Panc1 (cell line): ENCODE results near the gene MRPL14. TPM values are rescaled to one million over a fixed set of nuclear protein-coding genes. Genes with fewer than 3 reads are reported as not detected.

Experiments
- ATAC-seq: fragments of 200-7000 bp; cut with Tn5 transposase; 2 replicates; pipeline ENCODE4 v1.9.1; 2020; ENCODE audit warnings: mild to moderate bottlenecking, moderate library complexity
- BruUV-seq: library from RNA; stranded (reverse); fragments of 400-500 nt; replicated peaks from 2 replicates; lab custom pipeline; 2021; lab: Mats Ljungman, UMichigan
- CTCF ChIA-PET: fragments of 300-600 bp; sonication (Branson Sonifier 250); formaldehyde crosslinking; loops from one replicate; lab custom pipeline; 2022; ENCODE audit warnings: antibody characterized with exemption; lab: Charles Lee
- POLR2A ChIA-PET: fragments of 300-600 bp; sonication (Branson Sonifier 250); formaldehyde crosslinking; loops from one replicate; lab custom pipeline; 2022; ENCODE audit warnings: antibody characterized with exemption; lab: Charles Lee
- DNase-seq: peaks from one replicate; pipeline ENCODE4 v3.0.0-alpha.2; 2010; ENCODE audit warnings: low read depth, low spot score
- H3K27ac ChIP-seq: 2 replicates; pipeline ENCODE4 v1.5.1; 2011; ENCODE audit warnings: mild to moderate bottlenecking, low read length, inconsistent platforms
- H3K27me3 ChIP-seq: fragments of 200-500 bp; sonication (Bioruptor generic); 2 replicates; pipeline ENCODE4 v1.6.0; 2014; ENCODE audit warnings: low read length, inconsistent platforms; ENCODE audit not compliant: control insufficient read depth, insufficient read depth
- H3K36me3 ChIP-seq: fragments of 200-500 bp; sonication (Bioruptor generic); 2 replicates; pipeline ENCODE4 v1.5.1; 2014; ENCODE audit warnings: inconsistent platforms, mild to moderate bottlenecking, low read length, moderate library complexity; ENCODE audit not compliant: control insufficient read depth, insufficient read depth
- H3K4me1 ChIP-seq: 2 replicates; pipeline ENCODE4 v1.5.1; 2011; ENCODE audit warnings: inconsistent platforms, mild to moderate bottlenecking, low read length, moderate library complexity; ENCODE audit not compliant: control insufficient read depth, insufficient read depth
- H3K4me3 ChIP-seq, 2 experiments: 2 replicates each; pipeline ENCODE4 v1.5.1; 2011 to 2012; ENCODE audit warnings: low read depth in 2 of 2, low read length in 2 of 2, mild to moderate bottlenecking in 2 of 2, inconsistent platforms in 1 of 2, moderate library complexity in 1 of 2
- H3K9me3 ChIP-seq: fragments of 200-500 bp; sonication (Bioruptor generic); 2 replicates; pipeline ENCODE4 v1.5.1; 2014; ENCODE audit warnings: low read depth, mild to moderate bottlenecking, inconsistent platforms, low read length, moderate library complexity; ENCODE audit not compliant: control insufficient read depth, insufficient read depth
- CTCF ChIP-seq: fragments of 450-650 bp; IDR thresholded peaks from 2 replicates; pipeline ENCODE4 v1.5.1; 2017; ENCODE audit warnings: mild to moderate bottlenecking
- POLR2AphosphoS5 ChIP-seq: IDR thresholded peaks from 2 replicates; pipeline ENCODE4 v1.6.1; 2012; ENCODE audit warnings: mild to moderate bottlenecking, low read depth, low read length, moderate library complexity
- REST ChIP-seq, 2 experiments: IDR thresholded peaks; 2 replicates each; pipeline ENCODE4 v1.6.1; 2011 to 2012; ENCODE audit warnings: low read depth in 2 of 2, control low read depth in 1 of 2, low read length in 1 of 2, mild to moderate bottlenecking in 1 of 2, moderate library complexity in 1 of 2; ENCODE audit not compliant: insufficient read depth in 1 of 2
- SIN3A ChIP-seq: IDR thresholded peaks from 2 replicates; pipeline ENCODE4 v1.6.1; 2012; ENCODE audit warnings: low read depth, mild to moderate bottlenecking, low read length, moderate library complexity, borderline replicate concordance; ENCODE audit not compliant: insufficient read depth
- TCF7L2 ChIP-seq: IDR thresholded peaks from 2 replicates; pipeline ENCODE4 v1.6.1; 2011; ENCODE audit warnings: mild to moderate bottlenecking, low read depth, low read length, inconsistent platforms
- in situ Hi-C: cut with HindIII; loops from 2 replicates; pipeline ENCODE4 v1.10.0; 2016; ENCODE audit warnings: low sequenced_read_pairs, low pct_unique_long_range_greater_than_20kb
- intact Hi-C: fragments of 100-400 bp; cut with micrococcal nuclease; formaldehyde crosslinking; loops from one replicate; pipeline ENCODE4 v1.10.0; 2022; ENCODE audit not compliant: unreplicated experiment
- total RNA-seq: library from RNA; stranded (reverse); gene quantifications from one replicate; pipeline ENCODE4 v1.2.1, GENCODE V29; 2021; ENCODE audit not compliant: unreplicated experiment

Gene MRPL14
- total RNA-seq, 1 experiment from 2014 or later = 82.0 TPM

GRCh38 chr6:44131892-44132291 lies 4.6 kb upstream of the MRPL14 start:
- Histone ChIP-seq H3K36me3 (no peaks in the 10 kb centered on the region; the same call in 1 of the 2 replicates), H3K27me3 (no peaks in the 10 kb centered on the region), H3K4me3 (no peak overlapping the region), H3K27ac (no peak overlapping the region), H3K9me3 (no peaks in the 10 kb centered on the region), H3K4me1 (0 out of 2 replicates have a peak, but pooled peaks cover 6% of the 10 kb centered on the region)
- CTCF ChIA-PET = interaction anchor here (0.8 kb wide), 1 partner anchor 14 kb away, joined by 6 read pairs; no protein-coding TSS in a partner anchor
- intact Hi-C loops = no loop called here
- in situ Hi-C loops = no loop called here
- DNase-seq = no peak
- POLR2A ChIA-PET = interaction anchor here (0.6 kb wide), 1 partner anchor 58 kb away, joined by 4 read pairs; no protein-coding TSS in a partner anchor
- no peak for ATAC-seq
- TF ChIP-seq TCF7L2 (no peak), CTCF (no peak), SIN3A (no peak), REST (IDR thresholded peaks at IDR 0.05; ENCODE audit: insufficient read depth in 1 of 2, low read depth in 2 of 2, low read length in 1 of 2) (no peak), POLR2AphosphoS5 (no peak)
- BruUV-seq = no TSS peak

- POLR2A ChIA-PET = interaction anchor here (0.7 kb wide), 1 partner anchor 33 kb away, joined by 3 read pairs; no protein-coding TSS in a partner anchor
- intact Hi-C loops = no loop called here
Observed at GRCh38 chr6:44129841-44130322, 2.6 kb upstream of the MRPL14 start.

More at GRCh38 chr6:44129841-44130322, 2.6 kb upstream of the MRPL14 start:
- Histone ChIP-seq H3K36me3 (peaks cover 4% of the 10 kb centered on the region; the same call in 1 of the 2 replicates), H3K4me1 (peaks cover 18% of the 10 kb centered on the region), H3K27ac (no peak overlapping the region), H3K9me3 (no peaks in the 10 kb centered on the region), H3K27me3 (no peaks in the 10 kb centered on the region), H3K4me3 (no peak overlapping the region)
- ATAC-seq (no peak), DNase-seq (no peak)
- CTCF ChIA-PET = interaction anchor here (0.7 kb wide), 1 partner anchor 360 kb away, joined by 5 read pairs; the partner anchor contains the start of gene VEGFA
- no TSS peak for BruUV-seq
- in situ Hi-C loops = no loop called here
- no peak for TF ChIP-seq SIN3A
